GM18909 (cell line): Measurements from ENCODE around the gene VPS45.
"Not testable (repeated sequence)": the region's sequence is repeated elsewhere in the genome, so short reads cannot be mapped to it uniquely, and the experiment has no call there.

ENCODE experiments used
- ATAC-seq: cut with Tn5 transposase; IDR thresholded peaks from one replicate; pipeline ENCODE4 v1.9.1; 2021; ENCODE audit warnings: mild to moderate bottlenecking; ENCODE audit not compliant: unreplicated experiment, poor library complexity

VPS45 gene

GRCh38 chr1:150121236-150121862 lies 53.8 kb downstream of the VPS45 start:
- ATAC-seq, result no peak

GRCh38 chr1:150126811-150127210 lies 59.2 kb downstream of the VPS45 start:
- no peak for ATAC-seq

DNA sequence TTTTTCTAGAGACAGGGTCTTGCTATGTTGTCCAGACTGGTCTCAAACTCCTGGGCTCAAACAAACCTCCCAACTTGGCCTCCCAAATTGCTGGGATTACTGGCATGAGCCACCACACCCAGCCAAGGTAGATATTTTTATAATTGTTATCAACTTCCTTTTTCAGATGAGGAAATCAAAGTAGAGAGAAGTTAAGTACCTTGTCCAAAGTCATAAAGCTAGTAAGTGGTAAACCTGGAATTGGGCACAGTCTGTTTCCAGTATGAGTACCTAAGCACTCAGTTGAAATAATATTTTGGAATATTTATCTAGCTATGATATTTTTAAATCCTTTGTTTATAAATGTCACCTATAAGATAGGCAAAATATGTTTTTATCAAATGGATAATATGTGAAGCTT lies 59.9 kb downstream of the VPS45 start:
- no peak for ATAC-seq

DNA sequence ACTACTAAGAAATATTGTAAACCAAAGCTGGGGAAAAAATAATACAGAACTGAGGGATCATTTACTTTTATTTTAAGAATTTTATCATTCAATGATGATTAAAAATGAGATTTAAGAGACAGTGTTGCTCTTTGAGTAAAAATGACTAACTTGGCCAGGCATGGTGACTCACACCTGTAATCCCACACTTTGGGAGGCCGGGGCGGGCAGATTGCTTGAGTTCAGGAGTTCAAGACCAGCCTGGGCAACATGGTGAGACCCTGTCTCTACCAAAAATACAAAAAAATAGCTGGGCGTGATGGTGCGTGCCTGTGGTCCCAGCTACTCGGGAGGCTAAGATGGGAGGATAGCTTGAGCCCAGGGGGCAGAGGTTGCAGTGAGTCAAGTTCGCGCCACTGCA lies 60.3 kb downstream of the VPS45 start:
- no peak for ATAC-seq

- ATAC-seq, result no peak
Observed at GRCh38 chr1:150132372-150132771, 64.8 kb downstream of the VPS45 start.

- no peak for ATAC-seq
Observed at GRCh38 chr1:150134537-150134936, 67.0 kb downstream of the VPS45 start.

GRCh38 chr1:150135400-150135799 lies 67.8 kb downstream of the VPS45 start:
- not testable (repeated sequence) for ATAC-seq

DNA sequence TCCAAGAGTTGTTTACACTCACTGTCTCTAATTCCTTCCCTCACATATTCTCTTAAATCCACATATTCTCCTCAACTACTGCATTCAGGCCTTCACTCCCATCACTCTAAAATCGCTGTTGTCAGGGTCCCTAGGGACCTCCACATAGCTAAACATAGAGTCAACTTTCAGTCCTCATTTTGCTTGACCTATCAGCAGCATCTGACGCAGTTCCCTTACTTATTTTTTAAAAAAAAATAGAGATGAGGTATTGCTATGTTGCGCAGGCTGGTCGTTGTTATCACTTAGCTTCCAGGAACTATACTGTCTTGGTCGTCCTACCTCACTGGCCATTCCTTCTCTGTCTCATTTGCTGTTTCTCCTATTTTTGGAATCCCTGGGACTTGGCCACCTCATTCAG lies 70.5 kb downstream of the VPS45 start:
- no peak for ATAC-seq

DNA sequence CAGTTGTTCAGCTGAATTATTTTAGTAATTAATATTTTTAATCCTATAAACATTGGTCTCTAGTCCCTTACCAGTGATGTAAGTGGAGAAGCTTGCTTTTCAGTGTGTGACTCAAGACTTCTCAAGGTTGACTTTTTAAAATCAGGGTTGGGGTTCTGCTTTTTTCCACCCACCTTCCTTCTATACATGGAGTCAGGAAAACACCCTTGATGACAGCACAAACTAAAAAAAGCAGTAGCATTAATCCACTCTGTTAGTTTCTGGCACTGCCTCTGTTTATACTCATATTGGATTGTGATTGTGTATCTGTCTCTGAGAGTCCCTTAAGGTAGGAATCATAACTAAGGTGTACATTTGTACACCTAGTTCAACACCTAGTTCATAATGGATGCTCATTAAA lies 73.9 kb downstream of the VPS45 start:
- no peak for ATAC-seq

DNA sequence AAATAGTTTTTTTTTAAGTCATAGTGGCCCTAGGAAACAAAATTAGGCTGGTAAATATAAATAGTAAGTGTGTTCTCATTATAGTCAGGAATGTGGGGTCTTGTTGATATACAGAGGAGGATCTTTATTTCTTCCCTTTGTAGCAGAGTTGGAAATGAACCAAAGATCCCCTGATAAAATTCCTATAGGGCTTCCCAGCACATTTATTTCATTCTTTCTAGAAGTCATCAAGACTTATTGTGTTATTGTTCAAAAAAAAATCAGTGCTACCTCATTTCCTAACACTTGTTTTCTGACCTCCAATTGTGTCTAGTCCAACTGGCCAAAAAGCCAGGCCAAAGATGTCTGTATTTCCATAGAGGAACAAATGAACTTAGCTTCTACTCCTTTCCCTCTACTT lies 74.5 kb downstream of the VPS45 start:
- no peak for ATAC-seq

GRCh38 chr1:150144606-150145005 lies 77.0 kb downstream of the VPS45 start:
- no peak for ATAC-seq

GRCh38 chr1:150146016-150146415 lies 78.4 kb downstream of the VPS45 start:
- ATAC-seq, result not testable (repeated sequence)

DNA sequence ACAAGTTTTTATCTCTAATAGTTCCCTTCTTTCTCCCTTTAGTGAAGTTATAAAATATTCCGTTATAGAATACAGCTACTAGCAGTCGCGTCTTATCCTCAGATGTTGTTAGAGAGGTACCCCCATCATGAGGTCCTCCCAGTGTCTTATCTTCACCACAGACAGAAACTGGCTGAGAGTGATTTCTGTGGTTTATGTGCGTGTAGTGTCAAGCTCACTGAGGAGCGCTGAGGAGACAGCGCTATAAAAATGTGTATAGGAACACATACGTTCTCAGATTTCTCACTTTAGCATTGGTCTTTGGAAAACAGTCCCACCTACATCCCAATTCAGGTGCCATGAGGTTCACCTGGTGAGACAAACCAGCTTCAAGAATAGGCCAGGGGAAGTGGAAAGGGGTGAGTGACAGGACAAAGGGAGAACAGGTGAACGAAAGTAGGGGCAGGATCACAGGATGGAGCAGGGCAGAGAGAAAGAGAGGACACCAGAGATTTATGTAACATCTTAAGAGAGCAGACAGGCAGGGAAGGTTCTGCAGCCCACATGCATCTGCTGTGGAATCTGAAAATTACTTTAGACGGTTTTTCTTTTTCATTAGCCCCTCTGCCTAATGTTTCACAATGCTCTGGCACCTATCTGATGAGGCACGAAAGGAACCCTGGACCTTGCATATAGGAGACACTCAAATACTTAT lies 79.4 kb downstream of the VPS45 start:
- ATAC-seq, result no peak

DNA sequence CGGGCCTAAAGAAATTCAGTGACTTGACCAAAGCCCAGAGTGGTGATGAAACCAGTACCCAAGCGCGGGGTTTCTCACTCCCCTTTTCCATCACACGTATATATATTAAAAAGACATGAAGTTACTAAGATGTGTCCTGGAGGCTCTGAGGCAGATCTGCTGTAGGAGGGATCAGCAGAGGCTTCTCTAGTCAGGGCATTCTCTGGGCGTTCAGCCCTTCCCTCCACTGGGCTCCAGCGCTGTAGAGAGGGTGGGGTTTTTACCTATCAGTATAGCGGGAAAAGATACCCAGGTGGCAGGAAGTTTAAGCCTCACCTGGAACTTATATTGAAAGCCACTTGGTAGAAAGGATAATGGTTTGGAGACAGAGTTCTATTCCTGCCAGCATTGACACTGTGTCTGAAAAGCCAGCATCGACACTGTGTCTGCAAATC lies 81.3 kb downstream of the VPS45 start:
- ATAC-seq, result no peak

- ATAC-seq, result peak; percentile 50
Observed at GRCh38 chr1:150149271-150150132, 81.9 kb downstream of the VPS45 start, which contains the start of gene PLEKHO1. PLEKHO1 (plus strand) TSS chr1:150149916; CDS start chr1:150150258, 342 bp downstream.

- ATAC-seq, result no peak
Observed at GRCh38 chr1:150150133-150151021, 82.8 kb downstream of the VPS45 start.

DNA sequence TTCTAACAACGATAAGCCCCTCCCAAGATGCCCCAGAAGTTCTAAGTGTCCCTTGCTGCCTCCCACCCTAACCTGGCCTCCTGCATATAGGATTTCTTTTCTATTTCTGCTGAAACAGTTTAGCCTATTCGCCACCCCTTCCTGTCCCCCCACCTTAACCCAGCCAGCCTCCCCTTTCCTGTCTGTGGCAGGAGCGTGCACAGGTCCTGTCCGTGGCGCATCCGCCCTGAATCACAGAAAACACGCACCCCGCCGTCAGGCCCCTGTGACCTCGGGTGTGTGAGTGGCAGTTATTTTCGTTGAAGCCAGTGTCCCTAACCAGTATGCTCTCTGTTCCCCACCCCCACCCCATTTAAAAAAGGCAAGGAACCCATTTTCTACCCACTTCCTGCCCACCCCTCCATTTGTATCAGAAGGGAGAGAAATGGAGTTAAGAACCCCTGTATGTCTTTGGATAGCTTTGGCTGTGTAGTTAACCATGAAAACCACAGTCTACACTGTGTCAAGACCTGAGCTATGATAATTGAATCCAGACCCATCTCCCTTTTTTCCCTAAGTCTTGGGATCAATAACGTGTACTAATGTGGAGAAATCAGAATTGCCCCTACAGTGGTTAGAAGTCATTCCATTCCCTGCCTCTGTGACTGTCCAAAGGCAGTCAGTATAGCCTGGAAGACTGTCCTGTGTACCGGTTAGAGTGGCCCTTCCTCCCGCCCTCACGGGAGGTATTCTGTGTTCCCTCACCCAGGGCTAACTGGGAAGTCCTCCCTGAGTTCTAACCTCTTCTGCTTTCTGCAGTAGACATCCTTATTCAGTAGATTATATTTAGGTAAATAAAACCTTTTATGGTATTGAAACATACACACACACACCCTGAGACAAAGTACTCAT lies 84.0 kb downstream of the VPS45 start:
- peak; percentile 45 for ATAC-seq

DNA sequence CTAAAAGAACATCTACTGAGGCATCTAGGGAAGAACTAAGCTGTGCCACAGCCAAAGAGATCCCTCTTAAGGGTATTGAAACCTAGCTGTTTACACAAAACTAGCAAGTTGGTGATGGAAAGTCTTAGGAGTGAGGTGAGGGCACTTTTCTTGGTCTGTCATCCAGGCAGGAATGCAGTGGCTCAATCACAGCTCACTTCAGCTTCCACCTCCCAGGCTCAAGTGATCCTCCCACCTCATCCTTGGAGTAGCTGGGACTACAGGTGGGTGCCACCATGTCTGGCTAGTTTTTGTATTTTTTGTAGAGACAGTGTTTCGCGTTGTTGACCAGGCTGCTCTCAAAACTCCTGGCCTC lies 84.6 kb downstream of the VPS45 start:
- ATAC-seq, result no peak

- ATAC-seq, result no peak
Observed at GRCh38 chr1:150152772-150153456, 85.3 kb downstream of the VPS45 start.
